Lung (tissue), 12 donors: ENCODE results near the gene INCENP. TPM values are rescaled to one million over a fixed set of nuclear protein-coding genes. Genes with fewer than 3 reads are reported as not detected.
"Not testable (repeated sequence)": the region's sequence is repeated elsewhere in the genome, so short reads cannot be mapped to it uniquely, and the experiment has no call there.

ENCODE experiments used
- ATAC-seq: fragments of 200-7000 bp; cut with Tn5 transposase; one replicate; pipeline ENCODE4 v1.9.1; 2020; ENCODE audit warnings: moderate number of reproducible peaks; ENCODE audit not compliant: insufficient read depth, low FRiP score
- DNase-seq, 3 donors: peaks; one replicate each; pipeline ENCODE4 v3.0.0-alpha.2; 2013 to 2017
- H3K27ac ChIP-seq, 2 donors: one replicate each; pipeline ENCODE4 v1.5.1; 2013; ENCODE audit warnings: mild to moderate bottlenecking in 2 of 2, moderate library complexity in 2 of 2, control low read depth in 1 of 2, inconsistent platforms in 1 of 2, low read depth in 1 of 2, low read length in 1 of 2
- H3K27me3 ChIP-seq, 3 donors: one replicate each; pipeline ENCODE4 v1.5.1; 2013; ENCODE audit warnings: low read length in 2 of 3; ENCODE audit not compliant: control insufficient read depth in 3 of 3, insufficient read depth in 3 of 3
- H3K36me3 ChIP-seq, 4 donors: one replicate each; pipeline ENCODE4 v1.5.1; 2013; ENCODE audit warnings: low read length in 4 of 4, mild to moderate bottlenecking in 1 of 4, moderate library complexity in 1 of 4; ENCODE audit not compliant: control insufficient read depth in 4 of 4, insufficient read depth in 4 of 4
- H3K4me1 ChIP-seq, 5 donors: one replicate each; pipeline ENCODE4 v1.5.1; 2013; ENCODE audit warnings: low read length in 5 of 5, mild to moderate bottlenecking in 2 of 5, moderate library complexity in 1 of 5; ENCODE audit not compliant: control insufficient read depth in 5 of 5, insufficient read depth in 5 of 5
- H3K4me3 ChIP-seq: one replicate; pipeline ENCODE4 v1.5.1; 2013; ENCODE audit warnings: mild to moderate bottlenecking, control low read depth, moderate library complexity
- H3K9ac ChIP-seq, 2 donors: one replicate each; pipeline ENCODE4 v1.5.1; 2013; ENCODE audit warnings: low read length in 2 of 2, control low read depth in 1 of 2; ENCODE audit not compliant: insufficient read depth in 1 of 2
- H3K9me3 ChIP-seq, 4 donors: one replicate each; pipeline ENCODE4 v1.5.1; 2013; ENCODE audit warnings: low read length in 3 of 4, mild to moderate bottlenecking in 1 of 4, moderate library complexity in 1 of 4; ENCODE audit not compliant: control insufficient read depth in 4 of 4, insufficient read depth in 3 of 4
- WGBS, 2 donors: extraction: QIAGEN DNeasy Blood & Tissue Kit; methylation state at CpG; one replicate each; pipeline ENCODE4 v1.1.7; 2013; 5-methylcytosine and 5-hydroxymethylcytosine counted together
- polyA plus RNA-seq, 2 donors: library from polyadenylated mRNA; stranded (reverse); fragments of 200-250 nt; gene quantifications; one replicate each; pipeline ENCODE4 v1.2.1, GENCODE V29; 2013
- total RNA-seq, 2 donors: library from RNA; depleted of rRNA in 1 of 2; stranded (reverse); fragments of >200 nt in 1 of 2; gene quantifications; one replicate each; pipeline ENCODE4 v1.2.1, GENCODE V29; 2014 to 2021
- TF ChIP-seq, protein P1 (sequence below): IDR thresholded peaks from 2 replicates; pipeline ENCODE4 v1.5.1; 2012; ENCODE audit warnings: mild to moderate bottlenecking; ENCODE audit errors: control extremely low read depth, extremely low read depth
- donor health status: control.
- donor health status: control.
- donor health status: Bipolar disorder and iron deficiency.
- donor health status: healthy.
- donor health status: DM: yes; HTN: yes; CAD: no.

INCENP gene
- total and polyA plus RNA-seq, 4 donors, result 3.8 to 14.1 (median 10.0) TPM

GRCh38 chr11:62193952-62194351 lies 70.1 kb downstream of the INCENP start:
- peaks cover 0 to 5% (median 0%) of the 10 kb centered on the region in 4 donors for H3K9me3 ChIP-seq
- TF ChIP-seq, protein P1, sequence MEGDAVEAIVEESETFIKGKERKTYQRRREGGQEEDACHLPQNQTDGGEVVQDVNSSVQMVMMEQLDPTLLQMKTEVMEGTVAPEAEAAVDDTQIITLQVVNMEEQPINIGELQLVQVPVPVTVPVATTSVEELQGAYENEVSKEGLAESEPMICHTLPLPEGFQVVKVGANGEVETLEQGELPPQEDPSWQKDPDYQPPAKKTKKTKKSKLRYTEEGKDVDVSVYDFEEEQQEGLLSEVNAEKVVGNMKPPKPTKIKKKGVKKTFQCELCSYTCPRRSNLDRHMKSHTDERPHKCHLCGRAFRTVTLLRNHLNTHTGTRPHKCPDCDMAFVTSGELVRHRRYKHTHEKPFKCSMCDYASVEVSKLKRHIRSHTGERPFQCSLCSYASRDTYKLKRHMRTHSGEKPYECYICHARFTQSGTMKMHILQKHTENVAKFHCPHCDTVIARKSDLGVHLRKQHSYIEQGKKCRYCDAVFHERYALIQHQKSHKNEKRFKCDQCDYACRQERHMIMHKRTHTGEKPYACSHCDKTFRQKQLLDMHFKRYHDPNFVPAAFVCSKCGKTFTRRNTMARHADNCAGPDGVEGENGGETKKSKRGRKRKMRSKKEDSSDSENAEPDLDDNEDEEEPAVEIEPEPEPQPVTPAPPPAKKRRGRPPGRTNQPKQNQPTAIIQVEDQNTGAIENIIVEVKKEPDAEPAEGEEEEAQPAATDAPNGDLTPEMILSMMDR, result no peak
- H3K36me3 ChIP-seq, result no peaks in the 10 kb centered on the region
- H3K27ac ChIP-seq, result no peak overlapping the region
- ATAC-seq, result no peak
- no peak overlapping the region for H3K9ac ChIP-seq
- 67 to 73% methylated on average over 4 of the region's 4 CpGs for WGBS, 2 donors
- no peaks in the 10 kb centered on the region for H3K4me1 ChIP-seq
- DNase-seq, result peak in 2 of 3 donors; percentile 13 to 23
- peaks cover 0 to 19% (median 0%) of the 10 kb centered on the region in 3 donors for H3K27me3 ChIP-seq
- H3K4me3 ChIP-seq, result no peak overlapping the region

DNA sequence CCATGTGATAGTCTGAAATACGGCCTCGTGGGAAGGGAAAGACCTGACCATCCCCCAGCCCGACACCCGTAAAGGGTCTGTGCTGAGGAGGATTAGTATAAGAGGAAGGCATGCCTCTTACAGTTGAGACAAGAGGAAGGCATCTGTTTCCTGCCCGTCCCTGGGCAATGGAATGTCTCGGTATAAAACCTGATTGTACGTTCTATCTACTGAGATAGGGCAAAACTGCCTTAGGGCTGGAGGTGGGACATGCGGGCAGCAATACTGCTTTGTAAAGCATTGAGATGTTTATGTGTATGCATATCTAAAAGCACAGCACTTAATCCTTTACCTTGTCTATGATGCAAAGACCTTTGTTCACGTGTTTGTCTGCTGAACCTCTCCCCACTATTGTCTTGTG lies 71.2 kb downstream of the INCENP start:
- H3K27ac ChIP-seq, H3K9ac ChIP-seq, H3K9me3 ChIP-seq, H3K4me3 ChIP-seq, H3K4me1 ChIP-seq, ATAC-seq, DNase-seq, H3K36me3 ChIP-seq: not testable (repeated sequence)
- peaks cover 0 to 14% (median 0%) of the 10 kb centered on the region in 3 donors for H3K27me3 ChIP-seq
- 10 to 15% methylated on average over 4 to 5 of the region's 9 CpGs for WGBS, 2 donors

- H3K9ac ChIP-seq, result no peak overlapping the region
- H3K4me1 ChIP-seq, result no peaks in the 10 kb centered on the region
- ATAC-seq (no peak), DNase-seq (no peak)
- no peak overlapping the region for H3K27ac ChIP-seq
- no peak overlapping the region for H3K4me3 ChIP-seq
- H3K9me3 ChIP-seq, result peaks cover 0 to 5% (median 0%) of the 10 kb centered on the region in 4 donors
- WGBS, 2 donors, result 52 to 64% methylated on average over 7 of the region's 7 CpGs
- no peaks in the 10 kb centered on the region for H3K36me3 ChIP-seq
- TF ChIP-seq, protein P1, result no peak
- H3K27me3 ChIP-seq, result peaks cover 0 to 8% (median 0%) of the 10 kb centered on the region in 3 donors
Observed at GRCh38 chr11:62195945-62196344, 72.1 kb downstream of the INCENP start.

- not testable (repeated sequence) for H3K4me1 ChIP-seq, ATAC-seq, H3K9ac ChIP-seq, H3K36me3 ChIP-seq, DNase-seq, H3K4me3 ChIP-seq, H3K27me3 ChIP-seq, H3K9me3 ChIP-seq, H3K27ac ChIP-seq
- WGBS, 2 donors, result 71 to 96% methylated on average over 2 of the region's 2 CpGs
Observed at GRCh38 chr11:62197400-62197799, 73.6 kb downstream of the INCENP start.

GRCh38 chr11:62201376-62201775 lies 77.6 kb downstream of the INCENP start:
- Histone ChIP-seq H3K9me3 (peaks cover 0 to 2% (median 0%) of the 10 kb centered on the region in 4 donors), H3K9ac (no peak overlapping the region), H3K4me1 (peaks cover 0 to 1% (median 0%) of the 10 kb centered on the region in 5 donors), H3K36me3 (no peaks in the 10 kb centered on the region), H3K27ac (no peak overlapping the region), H3K27me3 (peaks cover 0 to 22% (median 0%) of the 10 kb centered on the region in 3 donors), H3K4me3 (no peak overlapping the region)
- 77 to 79% methylated on average over 2 of the region's 2 CpGs for WGBS, 2 donors
- no peak for DNase-seq
- ATAC-seq, result no peak
- TF ChIP-seq, protein P1, result no peak
